Measurements from ENCODE around the gene HINT2.

The HINT2 gene

GRCh38 chr9:35847792-35848572, 33.1 kb upstream of the HINT2 start:
- FAIRE-seq (peak; percentile 84), DNase-seq (ENCODE audit: insufficient read length, low spot score) (peak; percentile 68)
- TF ChIP-seq POLR2A (IDR thresholded peaks at IDR 0.05; ENCODE audit: low read depth, low read length): no peak

GRCh38 chr9:35845824-35846771, 31.3 kb upstream of the HINT2 start:
- no peak for FAIRE-seq
- no peak for DNase-seq (ENCODE audit: insufficient read length, low spot score)
- TF ChIP-seq POLR2A (IDR thresholded peaks at IDR 0.05; ENCODE audit: low read depth, low read length): no peak

GRCh38 chr9:35844628-35845270, 29.9 kb upstream of the HINT2 start:
- DNase-seq (ENCODE audit: insufficient read length, low spot score) (peak; percentile 63), FAIRE-seq (no peak)
- TF ChIP-seq POLR2A (IDR thresholded peaks at IDR 0.05; ENCODE audit: low read depth, low read length): no peak

- no peak for TF ChIP-seq POLR2A (IDR thresholded peaks at IDR 0.05; ENCODE audit: low read depth, low read length)
- no peak for DNase-seq (ENCODE audit: insufficient read length, low spot score)
- no peak for FAIRE-seq
Measured at GRCh38 chr9:35842795-35843194, 28.0 kb upstream of the HINT2 start.

- no peak for FAIRE-seq
- TF ChIP-seq POLR2A (IDR thresholded peaks at IDR 0.05; ENCODE audit: low read depth, low read length): no peak
- DNase-seq (ENCODE audit: insufficient read length, low spot score): no peak
Measured at GRCh38 chr9:35842020-35842745, 27.3 kb upstream of the HINT2 start.

- no peak for DNase-seq (ENCODE audit: insufficient read length, low spot score)
- no peak for FAIRE-seq
- TF ChIP-seq POLR2A (IDR thresholded peaks at IDR 0.05; ENCODE audit: low read depth, low read length): no peak
Measured at GRCh38 chr9:35841645-35841900, 26.7 kb upstream of the HINT2 start.

GRCh38 chr9:35840881-35841644, 26.2 kb upstream of the HINT2 start:
- no peak for DNase-seq (ENCODE audit: insufficient read length, low spot score)
- no peak for FAIRE-seq
- no peak for TF ChIP-seq POLR2A (IDR thresholded peaks at IDR 0.05; ENCODE audit: low read depth, low read length)

GRCh38 chr9:35839926-35840325, 25.1 kb upstream of the HINT2 start:
- FAIRE-seq (no peak), DNase-seq (ENCODE audit: insufficient read length, low spot score) (no peak)
- no peak for TF ChIP-seq POLR2A (IDR thresholded peaks at IDR 0.05; ENCODE audit: low read depth, low read length)

- DNase-seq (ENCODE audit: insufficient read length, low spot score) (no peak), FAIRE-seq (no peak)
- no peak for TF ChIP-seq POLR2A (IDR thresholded peaks at IDR 0.05; ENCODE audit: low read depth, low read length)
Measured at GRCh38 chr9:35836595-35836994, 21.8 kb upstream of the HINT2 start.

GRCh38 chr9:35835766-35836165, 20.9 kb upstream of the HINT2 start:
- TF ChIP-seq POLR2A (IDR thresholded peaks at IDR 0.05; ENCODE audit: low read depth, low read length): no peak
- no peak for DNase-seq (ENCODE audit: insufficient read length, low spot score)
- FAIRE-seq: no peak

GRCh38 chr9:35835216-35835632, 20.4 kb upstream of the HINT2 start:
- no peak for FAIRE-seq
- DNase-seq (ENCODE audit: insufficient read length, low spot score): no peak
- no peak for TF ChIP-seq POLR2A (IDR thresholded peaks at IDR 0.05; ENCODE audit: low read depth, low read length)

GRCh38 chr9:35834260-35835215, 19.7 kb upstream of the HINT2 start:
- DNase-seq (ENCODE audit: insufficient read length, low spot score): no peak
- no peak for FAIRE-seq
- TF ChIP-seq POLR2A (IDR thresholded peaks at IDR 0.05; ENCODE audit: low read depth, low read length): no peak
